HG02943 (cell line): Measurements from ENCODE around the gene CNTNAP2.
"Not testable (repeated sequence)": the region's sequence is repeated elsewhere in the genome, so short reads cannot be mapped to it uniquely, and the experiment has no call there.

Experiments
- ATAC-seq: cut with Tn5 transposase; IDR thresholded peaks from one replicate; pipeline ENCODE4 v1.9.1; 2021; ENCODE audit warnings: mild to moderate bottlenecking, low read depth, moderate library complexity; ENCODE audit not compliant: unreplicated experiment

Gene CNTNAP2

DNA sequence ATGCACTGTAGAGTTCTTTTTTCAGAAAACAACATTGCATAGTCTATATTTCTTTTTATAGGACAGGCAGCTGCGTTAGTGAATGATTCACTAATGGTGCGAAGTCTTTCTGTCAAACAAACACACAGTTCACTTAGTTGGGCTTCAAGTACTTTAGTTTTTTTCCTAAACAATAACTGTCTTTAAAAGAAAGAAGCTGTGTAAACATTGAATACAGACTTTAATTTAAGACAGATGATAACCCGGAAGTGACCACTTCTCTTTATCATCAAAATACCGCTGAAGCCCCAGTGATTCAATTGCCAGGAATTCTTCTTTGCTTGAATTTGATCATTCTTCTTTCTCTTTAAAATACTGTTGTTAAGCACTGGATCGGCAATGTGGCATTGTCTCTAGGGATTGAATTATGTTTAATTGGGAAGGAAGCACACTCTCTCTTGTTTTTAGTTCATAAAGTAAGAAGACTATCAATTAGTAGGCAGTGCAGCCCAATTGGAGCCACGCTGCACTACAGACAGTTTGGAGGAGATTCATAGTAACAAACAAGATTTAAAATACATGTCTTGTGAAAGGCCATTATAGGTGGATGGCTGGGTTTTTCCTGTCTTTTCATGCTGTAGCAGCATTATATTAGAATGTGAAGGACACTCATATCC lies 30.4 kb downstream of the CNTNAP2 start:
- no peak for ATAC-seq

DNA sequence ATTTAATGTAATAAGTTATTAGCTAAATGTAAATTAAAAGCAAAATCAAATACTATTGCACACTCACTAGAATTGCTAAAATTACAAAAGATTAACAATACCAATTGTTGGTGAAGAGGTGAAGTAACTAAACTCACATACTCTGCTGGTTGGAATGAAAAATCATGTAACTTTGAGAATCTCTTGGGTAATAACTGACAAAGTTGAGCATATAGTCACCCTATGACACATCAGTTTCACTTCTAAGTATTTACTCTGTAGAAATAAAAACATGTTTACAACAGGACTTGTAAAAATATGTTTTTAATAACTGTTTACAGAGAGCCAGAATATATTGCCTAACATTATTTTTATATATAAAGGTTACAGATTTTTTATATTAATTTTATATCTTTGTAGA lies 33.6 kb downstream of the CNTNAP2 start:
- no peak for ATAC-seq

DNA sequence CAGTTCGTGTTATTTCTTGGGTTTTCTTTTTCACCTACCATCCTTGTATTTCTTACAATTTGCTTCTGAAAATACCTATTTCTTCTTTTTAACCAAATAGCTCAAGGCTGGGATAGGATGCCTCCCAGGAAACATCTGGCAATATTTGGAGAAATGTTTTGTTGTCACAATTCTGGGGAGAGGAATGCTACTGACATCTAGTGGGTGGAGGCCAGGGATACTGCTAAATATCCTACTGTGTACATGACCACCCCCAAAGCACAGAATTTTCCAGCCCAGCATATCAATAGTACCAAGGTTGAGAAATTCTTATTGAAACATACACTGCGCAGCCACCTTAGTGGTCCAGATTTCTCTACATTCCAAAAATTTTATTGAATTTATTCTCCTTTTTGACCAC lies 55.5 kb downstream of the CNTNAP2 start:
- no peak for ATAC-seq

DNA sequence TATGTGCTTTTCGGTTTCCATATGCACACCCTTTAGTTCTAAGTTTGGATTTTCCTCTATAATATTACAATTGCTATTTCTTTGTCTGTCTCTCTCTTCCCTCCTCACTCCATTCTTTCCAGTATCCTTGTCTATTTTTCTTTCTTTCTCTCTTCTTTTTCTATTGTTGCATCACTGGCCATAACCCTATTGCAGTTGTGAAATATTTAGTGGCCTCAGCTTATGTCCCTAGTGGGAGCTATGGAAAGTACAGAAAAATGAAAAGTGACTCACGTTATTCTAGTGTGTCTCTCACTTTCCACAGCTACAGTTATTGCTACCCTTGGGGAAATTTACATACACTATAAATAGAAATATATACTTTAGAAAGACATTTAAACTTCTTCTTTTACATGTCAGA lies 59.1 kb downstream of the CNTNAP2 start:
- ATAC-seq: no peak

DNA sequence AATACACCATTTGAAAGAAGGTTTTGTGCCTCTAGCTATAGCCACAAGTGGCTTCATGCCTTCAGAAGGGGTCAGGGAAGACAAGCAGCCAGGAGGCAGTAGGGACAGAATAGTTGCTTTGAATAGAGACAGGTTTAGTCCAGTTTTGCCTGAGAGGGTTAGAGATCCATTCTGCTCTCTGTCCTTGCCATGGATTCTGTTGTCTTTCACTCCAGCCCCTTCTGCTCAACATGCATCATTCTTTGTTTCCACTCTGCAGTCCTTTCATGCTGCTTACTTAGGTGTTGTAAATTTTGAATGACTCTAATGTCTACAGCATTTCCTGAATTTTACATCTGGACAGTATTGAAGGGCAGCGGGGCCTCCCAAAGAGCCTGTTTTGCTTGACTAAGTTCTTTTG lies 60.3 kb downstream of the CNTNAP2 start:
- no peak for ATAC-seq

DNA sequence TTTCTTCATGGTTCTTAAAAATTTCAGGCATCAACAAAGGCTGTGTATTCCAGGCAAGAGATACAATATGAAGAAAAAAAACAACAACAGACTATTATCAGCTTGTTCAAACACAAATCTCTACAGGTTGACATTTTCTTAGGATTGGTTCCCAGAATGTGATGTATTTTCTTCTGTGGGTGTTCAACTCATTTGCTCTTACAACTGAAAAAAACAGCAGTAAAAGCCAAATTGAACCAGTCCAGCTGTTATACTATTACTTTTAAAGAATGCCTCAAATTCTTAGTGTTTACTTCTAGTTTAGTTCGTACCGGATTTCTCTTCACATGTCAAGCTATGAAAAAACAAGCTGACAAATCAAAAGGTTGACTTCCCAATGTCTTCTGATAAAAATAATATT lies 60.7 kb downstream of the CNTNAP2 start:
- ATAC-seq: no peak

DNA sequence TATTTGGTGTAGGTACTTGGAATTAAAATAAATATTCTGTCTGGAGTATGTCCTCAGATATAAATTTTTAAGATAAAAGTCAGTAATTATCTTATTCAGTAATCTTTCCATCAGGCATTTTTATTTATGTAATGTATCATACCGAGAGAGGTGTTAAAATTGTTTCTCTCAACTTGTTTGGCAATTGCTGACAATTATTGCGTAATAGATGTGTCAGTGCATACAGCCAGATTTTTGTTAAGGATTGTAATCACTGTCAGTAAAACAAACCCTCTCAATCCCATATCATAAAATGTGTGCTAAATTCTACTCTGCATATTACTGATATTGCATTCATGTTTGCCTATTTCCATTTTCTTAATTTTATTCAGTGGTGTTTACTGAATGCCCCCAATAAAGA lies 69.2 kb downstream of the CNTNAP2 start:
- no peak for ATAC-seq

DNA sequence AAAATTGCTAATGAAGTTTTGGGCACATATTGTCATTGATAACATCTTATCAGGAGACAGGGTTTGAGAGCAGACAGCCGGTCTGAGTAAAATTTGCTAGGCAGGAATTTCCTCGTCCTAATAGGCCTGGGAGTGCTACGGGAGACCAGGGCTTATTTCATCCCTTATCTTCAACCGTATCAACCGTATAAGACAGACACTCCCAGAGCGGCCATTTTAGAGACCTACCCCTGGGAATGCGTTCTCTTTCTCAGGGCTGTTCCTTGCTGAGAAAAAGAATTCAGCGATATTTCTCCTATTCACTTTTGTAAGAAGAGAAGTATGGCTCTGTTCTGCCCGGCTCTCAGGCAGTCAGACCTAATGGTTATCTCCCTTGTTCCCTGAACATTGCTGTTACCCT lies 74.8 kb downstream of the CNTNAP2 start:
- ATAC-seq: not testable (repeated sequence)

DNA sequence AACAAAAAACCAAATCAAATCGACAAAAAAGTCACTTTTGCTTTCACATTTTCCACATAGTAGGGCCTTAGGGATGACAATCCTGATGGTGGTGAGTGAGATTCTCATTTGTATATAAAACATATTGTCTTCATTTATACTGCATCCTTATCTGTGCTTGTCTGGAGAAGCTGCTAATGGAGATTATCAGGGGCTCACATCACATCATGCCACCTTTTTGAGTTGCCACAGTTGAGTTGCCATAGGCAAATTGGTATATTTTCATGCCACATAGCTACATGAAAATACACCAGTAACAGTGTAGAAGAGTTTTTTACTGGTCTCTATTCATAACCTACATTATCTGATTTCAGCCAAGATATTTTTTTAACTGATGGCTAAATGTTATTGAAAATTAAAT lies 85.3 kb downstream of the CNTNAP2 start:
- ATAC-seq: no peak

DNA sequence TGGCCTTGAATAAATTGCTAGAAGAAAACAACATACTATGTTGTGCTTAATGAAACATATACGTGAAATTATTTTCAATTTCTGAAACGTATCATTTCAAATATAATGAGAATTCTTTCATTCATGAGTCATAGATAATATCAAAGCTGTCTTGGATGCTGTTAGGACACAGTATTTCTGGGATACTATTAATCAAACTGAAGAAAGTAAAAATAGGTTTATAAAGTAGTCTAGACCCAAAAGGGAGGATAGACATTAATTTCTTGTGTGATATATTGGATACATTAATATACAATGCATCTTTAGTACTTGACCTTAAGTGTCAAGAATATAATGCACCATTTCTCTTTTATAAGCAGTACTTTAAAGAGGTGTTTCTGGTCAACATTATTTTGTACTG lies 89.7 kb downstream of the CNTNAP2 start:
- ATAC-seq: no peak

DNA sequence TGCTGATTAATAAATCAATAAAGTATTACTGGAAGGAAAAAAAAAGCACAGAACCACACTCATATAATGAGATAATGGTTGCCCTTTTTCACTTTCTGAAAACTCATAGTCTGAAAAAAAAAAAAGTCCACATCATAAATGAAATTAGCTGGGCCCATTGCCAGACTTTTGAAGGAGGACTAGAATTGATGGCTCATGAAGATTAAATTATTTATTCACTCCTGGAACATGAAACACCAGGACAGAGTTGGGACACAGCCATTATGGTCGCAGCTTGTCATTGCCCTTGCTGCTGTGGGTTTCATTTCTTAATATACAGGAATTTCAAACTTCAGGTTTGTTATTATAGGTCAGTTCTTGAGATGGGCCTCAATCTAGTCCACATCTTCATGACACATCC lies 91.9 kb downstream of the CNTNAP2 start:
- ATAC-seq: no peak

DNA sequence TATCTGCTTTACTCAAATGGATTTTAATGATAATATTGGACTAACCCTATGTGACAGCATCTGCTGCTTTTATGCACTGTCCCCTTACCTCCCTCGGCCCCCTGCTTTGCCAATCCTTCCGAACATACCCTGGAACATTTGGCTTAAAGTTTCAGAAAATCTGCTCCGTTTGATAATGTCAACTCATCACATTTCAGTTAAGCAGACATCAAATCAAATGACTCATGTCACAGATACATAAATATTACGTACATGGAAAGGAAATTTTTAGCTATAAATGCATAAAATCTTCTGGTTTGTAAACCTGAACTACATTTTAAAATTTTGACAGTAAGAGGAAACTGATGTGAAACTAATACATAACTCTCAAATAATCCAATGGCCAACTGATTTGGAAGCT lies 98.2 kb downstream of the CNTNAP2 start:
- ATAC-seq: no peak

DNA sequence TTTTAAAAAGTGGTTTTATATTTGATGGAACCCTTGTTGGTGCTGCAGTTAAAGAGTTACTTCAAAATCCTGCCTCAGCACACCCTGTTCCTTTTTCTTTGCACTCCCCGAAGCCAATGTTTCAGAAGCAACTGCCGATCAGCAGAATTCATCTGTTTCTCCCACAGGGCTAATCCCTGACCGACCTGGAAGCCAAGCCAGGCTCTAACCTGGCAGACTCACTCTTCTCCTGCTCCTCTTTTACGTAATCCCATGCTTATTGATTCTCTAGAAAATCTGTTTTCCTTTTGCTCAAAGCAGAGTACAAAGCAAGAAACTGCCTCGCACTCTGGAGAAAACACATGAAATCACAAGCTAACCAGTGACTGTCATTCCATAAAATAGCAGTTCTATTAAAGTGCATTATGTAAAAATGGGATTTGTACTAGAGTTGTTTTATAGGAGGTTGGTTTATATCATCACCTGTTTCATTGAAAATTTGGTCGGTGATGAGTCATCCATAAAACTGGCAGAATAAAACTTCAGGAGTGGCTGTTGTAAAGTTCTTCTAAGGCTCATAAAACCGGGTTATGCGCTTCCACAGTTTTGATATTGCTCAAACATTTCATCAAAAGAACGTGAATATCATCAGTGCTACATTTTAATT lies 99.9 kb downstream of the CNTNAP2 start:
- ATAC-seq: no peak

DNA sequence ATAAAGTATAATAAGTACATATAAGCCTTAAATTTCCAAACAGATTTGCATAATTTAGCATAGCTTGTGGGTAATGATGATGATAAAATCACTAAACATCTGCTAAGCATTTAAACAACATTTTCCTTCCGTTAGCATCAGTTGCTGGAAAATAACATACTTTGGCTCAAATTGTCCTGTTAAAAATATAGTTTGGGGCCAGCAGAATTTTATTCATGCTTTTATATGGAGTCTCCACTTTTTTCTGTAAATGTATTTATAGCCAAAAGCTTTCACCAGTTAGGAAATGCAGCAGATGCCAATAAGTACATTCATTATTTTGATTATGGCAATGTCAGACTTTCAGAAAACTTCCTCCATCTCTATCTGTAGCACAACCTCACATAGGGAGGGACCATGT lies 107.2 kb downstream of the CNTNAP2 start:
- no peak for ATAC-seq

DNA sequence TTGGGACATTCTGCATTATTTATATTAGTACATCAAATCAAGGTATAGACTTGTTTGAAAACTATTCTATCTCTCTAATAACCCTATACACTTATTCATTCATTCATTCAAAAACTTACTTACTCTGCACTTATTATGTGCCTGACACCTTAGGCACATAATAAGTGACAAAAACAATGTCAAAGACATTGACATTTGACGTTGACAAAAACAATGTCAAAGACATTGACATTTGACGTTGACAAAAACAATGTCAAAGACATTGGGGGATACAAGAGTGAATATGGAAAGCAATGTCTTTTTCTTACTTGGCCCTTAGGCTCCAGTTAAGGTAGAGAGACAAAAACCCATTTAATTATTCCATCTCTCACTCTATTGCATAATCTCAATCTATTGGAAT lies 116.0 kb downstream of the CNTNAP2 start:
- no peak for ATAC-seq

DNA sequence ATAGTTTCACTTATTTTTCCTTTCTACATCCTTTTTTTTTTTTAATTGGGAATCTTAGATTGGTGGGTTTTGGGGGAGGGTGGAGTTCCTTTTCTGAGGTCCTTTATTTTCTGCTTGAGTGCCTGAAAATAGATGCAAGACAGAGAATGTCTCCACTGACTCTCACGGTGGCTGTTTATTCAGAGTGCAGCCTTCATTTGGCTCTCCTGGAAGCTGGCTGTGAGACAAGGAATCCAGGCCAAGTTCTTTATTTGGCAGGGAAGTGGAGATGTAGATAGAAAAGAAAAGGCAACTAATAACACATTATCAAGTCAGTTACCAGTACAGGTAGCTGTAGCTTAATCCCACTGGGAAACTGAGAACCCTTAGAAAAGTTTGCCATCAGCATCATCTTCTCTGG lies 118.6 kb downstream of the CNTNAP2 start:
- ATAC-seq: no peak

DNA sequence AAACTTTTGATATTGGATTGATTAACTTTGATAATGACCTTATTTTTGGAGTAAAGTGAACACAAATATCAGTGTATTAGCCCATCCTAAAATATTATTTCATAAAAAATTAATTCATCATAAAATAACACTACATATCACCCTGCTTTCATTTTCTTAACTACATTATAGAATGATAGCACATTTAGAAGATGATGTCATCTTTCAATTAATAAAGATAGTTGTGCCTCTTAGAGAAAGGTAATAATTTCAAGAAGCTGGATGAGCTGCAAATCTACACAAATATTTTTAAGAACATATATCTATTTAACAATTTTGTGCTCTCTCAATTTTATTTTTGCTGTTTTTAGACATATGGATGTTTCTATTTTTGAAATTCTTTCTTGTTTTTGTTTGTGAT lies 126.1 kb downstream of the CNTNAP2 start:
- no peak for ATAC-seq

DNA sequence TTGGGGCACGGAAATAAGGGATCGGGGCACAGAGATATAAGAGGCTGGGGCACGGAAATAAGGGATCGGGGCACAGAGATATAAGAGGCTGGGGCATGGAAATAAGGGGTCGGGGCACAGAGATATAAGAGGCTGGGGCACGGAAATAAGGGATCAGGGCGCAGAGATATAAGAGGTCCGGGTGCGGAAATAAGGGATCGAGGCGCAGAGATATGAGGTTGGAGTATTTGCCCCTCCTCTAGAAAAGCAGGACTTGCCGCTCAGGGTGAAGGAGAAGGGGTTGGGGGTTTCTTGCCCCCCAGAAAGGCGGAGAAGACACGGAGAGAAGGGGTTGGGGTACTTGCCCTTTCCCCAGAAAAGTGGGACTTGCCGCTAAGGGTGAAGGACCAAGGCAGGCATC lies 131.4 kb downstream of the CNTNAP2 start:
- not testable (repeated sequence) for ATAC-seq

DNA sequence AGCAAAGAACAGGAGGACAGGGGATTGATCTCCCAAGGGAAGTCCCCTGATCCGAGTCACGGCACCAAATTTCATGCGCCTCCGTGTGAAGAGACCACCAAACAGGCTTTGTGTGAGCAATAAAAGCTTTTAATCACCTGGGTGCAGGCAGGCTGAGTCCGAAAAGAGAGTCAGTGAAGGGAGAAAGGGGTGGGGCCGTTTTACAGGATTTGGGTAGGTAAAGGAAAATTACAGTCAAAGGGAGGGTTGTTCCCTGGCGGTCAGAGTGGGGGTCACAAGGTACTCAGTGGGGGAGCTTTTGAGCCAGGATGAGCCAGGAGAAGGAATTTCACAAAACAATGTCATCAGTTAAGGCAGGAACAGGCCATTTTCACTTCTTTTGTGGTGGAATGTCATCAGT lies 132.1 kb downstream of the CNTNAP2 start:
- ATAC-seq: not testable (repeated sequence)

DNA sequence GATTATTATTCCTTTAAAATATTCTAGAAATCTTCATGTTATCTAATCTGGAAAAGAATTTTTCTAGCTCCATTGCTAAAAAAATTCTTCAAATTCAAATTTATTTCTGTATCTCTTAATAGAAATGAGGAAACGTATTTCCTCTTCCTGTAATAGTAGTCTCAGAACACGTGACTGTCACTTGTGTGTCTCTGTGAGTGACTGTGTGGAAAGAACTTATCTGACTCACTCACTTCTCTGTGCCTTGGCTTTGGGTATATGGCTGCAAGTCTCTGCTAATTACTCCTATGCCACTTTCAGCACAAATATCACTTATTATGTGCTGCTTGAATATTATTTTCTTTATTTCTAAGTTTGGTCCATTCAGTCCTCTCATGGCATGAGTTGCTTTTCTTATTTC lies 132.7 kb downstream of the CNTNAP2 start:
- ATAC-seq: no peak

DNA sequence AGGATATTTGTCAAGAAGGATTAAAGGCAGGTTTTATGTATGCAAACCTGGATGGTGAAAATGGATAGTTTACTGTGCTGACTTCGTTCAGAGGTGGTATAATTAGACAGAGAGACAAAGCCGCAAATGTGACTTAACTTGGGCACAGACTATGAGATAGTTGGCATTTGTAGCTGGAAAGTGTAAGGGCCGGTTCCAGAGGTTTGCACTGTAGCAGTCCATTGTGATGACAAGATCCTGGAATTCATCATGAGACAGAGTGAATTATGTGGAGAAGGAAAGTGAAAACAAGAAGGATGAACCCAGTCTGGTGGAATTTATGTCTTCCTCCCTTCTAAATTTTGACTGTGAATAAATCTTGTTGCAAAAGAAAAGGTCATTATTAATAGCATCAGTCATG lies 139.0 kb downstream of the CNTNAP2 start:
- no peak for ATAC-seq

DNA sequence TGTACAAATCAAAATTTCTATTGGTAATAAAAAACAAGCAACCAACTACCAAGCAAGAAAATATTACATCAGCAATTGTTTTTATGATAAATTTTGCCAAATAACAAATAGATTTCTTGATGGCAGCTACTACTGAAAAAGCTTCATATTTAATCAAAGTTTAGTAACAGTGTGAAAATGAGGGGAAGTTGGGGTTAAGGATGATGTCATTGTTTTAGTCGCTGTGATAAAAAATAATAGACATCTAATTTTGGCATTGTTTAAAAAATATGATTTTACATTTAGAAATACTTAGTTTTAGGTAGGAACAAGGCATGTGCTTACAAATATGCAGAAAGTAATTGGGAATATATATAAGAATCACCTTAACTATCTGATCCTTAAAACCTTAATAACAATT lies 145.9 kb downstream of the CNTNAP2 start:
- no peak for ATAC-seq

DNA sequence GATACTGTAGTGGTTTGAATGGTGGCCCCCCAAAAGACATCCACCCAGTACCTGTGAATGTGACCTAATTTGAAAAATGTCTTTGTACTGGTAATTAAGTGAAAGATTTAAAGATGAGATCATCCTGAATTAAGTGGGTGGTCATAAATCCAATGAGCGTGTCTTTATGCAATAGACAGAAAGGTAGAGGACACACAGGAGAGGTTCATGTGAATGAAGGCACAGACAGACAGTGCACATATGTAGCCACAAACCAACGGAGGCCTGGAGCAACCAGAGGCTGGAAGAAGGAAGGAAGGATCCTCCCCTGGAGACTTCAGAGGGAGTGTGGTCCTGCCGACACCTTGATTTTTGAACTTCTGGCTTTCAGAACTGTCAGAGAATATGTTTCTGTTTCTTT lies 160.3 kb downstream of the CNTNAP2 start:
- no peak for ATAC-seq
